Neural crest cell (in vitro differentiated cells): Measurements from ENCODE around the gene CDH18. TPM values are rescaled to one million over a fixed set of nuclear protein-coding genes. Genes with fewer than 3 reads are reported as not detected.

Experiments
- DNase-seq: peaks from one replicate; pipeline ENCODE4 v3.0.0; 2021; ENCODE audit warnings: low read depth, mixed read lengths, low spot score
- H3K27ac Mint-ChIP-seq: one replicate; pipeline ENCODE4 v1.8.0; 2021; ENCODE audit warnings: mild to moderate bottlenecking, mixed read lengths; ENCODE audit not compliant: unreplicated experiment
- H3K27me3 Mint-ChIP-seq: 2 replicates; pipeline ENCODE4 v1.8.0; 2021; ENCODE audit warnings: low read depth, mild to moderate bottlenecking, mixed read lengths
- H3K36me3 Mint-ChIP-seq: 2 replicates; pipeline ENCODE4 v1.8.0; 2021; ENCODE audit warnings: low read depth, mild to moderate bottlenecking, mixed read lengths
- H3K4me1 Mint-ChIP-seq: 2 replicates; pipeline ENCODE4 v1.8.0; 2021; ENCODE audit warnings: mixed read lengths
- H3K4me3 Mint-ChIP-seq: one replicate; pipeline ENCODE4 v1.8.0; 2021; ENCODE audit warnings: mild to moderate bottlenecking, mixed read lengths
- H3K9me3 Mint-ChIP-seq: 2 replicates; pipeline ENCODE4 v1.8.0; 2021; ENCODE audit warnings: mixed read lengths
- total RNA-seq: library from RNA; stranded (reverse); gene quantifications from 2 replicates; pipeline ENCODE4 v1.2.1, GENCODE V29; 2021
- TF ChIP-seq, protein P1 (sequence below): fragments of 200-600 bp; sonication (generic); conservative IDR thresholded peaks from 2 replicates; pipeline ENCODE4 v1.5.0; 2021; ENCODE audit warnings: antibody characterized with exemption, mild to moderate bottlenecking

CDH18 gene
- total RNA-seq, 1 donor from 2014 or later = 2.2 TPM

DNA sequence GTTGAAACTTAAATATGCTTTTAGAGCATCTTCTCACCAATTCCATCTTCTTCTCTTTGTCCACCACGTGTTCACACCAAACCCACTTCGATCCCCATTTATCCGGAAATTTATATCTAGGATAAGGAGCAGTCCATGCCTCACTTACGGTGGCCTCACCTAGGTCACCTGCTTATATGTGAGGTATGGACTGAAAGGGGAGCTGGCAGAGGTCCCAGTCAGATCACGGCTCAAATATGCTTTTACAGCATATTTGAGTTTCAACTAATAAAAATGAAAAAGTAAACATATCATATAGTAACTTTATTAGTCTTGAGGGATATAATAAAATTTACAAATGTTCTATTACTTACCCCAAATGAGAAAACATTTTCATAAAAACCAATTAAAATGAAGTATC is 508.4 kb downstream of the CDH18 start:
- H3K9me3 Mint-ChIP-seq = peaks cover 3% of the 10 kb centered on the region
- peaks cover 3% of the 10 kb centered on the region for H3K36me3 Mint-ChIP-seq
- no peak overlapping the region for H3K27ac Mint-ChIP-seq
- DNase-seq = no peak
- no peaks in the 10 kb centered on the region for H3K27me3 Mint-ChIP-seq
- H3K4me1 Mint-ChIP-seq = no peaks in the 10 kb centered on the region
- H3K4me3 Mint-ChIP-seq = no peak overlapping the region
- TF ChIP-seq, protein P1, sequence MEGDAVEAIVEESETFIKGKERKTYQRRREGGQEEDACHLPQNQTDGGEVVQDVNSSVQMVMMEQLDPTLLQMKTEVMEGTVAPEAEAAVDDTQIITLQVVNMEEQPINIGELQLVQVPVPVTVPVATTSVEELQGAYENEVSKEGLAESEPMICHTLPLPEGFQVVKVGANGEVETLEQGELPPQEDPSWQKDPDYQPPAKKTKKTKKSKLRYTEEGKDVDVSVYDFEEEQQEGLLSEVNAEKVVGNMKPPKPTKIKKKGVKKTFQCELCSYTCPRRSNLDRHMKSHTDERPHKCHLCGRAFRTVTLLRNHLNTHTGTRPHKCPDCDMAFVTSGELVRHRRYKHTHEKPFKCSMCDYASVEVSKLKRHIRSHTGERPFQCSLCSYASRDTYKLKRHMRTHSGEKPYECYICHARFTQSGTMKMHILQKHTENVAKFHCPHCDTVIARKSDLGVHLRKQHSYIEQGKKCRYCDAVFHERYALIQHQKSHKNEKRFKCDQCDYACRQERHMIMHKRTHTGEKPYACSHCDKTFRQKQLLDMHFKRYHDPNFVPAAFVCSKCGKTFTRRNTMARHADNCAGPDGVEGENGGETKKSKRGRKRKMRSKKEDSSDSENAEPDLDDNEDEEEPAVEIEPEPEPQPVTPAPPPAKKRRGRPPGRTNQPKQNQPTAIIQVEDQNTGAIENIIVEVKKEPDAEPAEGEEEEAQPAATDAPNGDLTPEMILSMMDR = no peak

DNA sequence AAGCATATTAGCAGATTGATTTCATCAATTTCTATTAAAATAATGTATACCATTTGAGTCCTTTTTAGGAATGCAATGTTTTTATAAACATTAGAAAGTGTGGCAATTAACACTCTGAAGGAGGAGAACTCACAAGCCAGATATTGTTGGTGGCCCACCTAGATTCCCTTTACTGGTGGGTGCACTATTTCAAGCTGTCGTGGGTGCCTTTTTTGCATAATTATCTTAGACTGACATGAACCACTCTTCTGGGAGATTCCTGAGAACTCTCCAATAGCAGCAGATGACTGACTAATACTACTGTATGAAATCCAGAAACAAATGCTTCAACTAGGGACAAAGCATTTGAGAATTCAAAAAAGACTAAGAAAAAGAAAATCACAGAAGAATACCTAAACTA is 526.0 kb downstream of the CDH18 start:
- TF ChIP-seq, protein P1 = no peak
- H3K9me3 Mint-ChIP-seq = peaks cover 2% of the 10 kb centered on the region
- H3K27ac Mint-ChIP-seq = no peak overlapping the region
- H3K27me3 Mint-ChIP-seq = no peaks in the 10 kb centered on the region
- H3K4me3 Mint-ChIP-seq = no peak overlapping the region
- DNase-seq = no peak
- H3K4me1 Mint-ChIP-seq = no peaks in the 10 kb centered on the region
- no peaks in the 10 kb centered on the region for H3K36me3 Mint-ChIP-seq

DNA sequence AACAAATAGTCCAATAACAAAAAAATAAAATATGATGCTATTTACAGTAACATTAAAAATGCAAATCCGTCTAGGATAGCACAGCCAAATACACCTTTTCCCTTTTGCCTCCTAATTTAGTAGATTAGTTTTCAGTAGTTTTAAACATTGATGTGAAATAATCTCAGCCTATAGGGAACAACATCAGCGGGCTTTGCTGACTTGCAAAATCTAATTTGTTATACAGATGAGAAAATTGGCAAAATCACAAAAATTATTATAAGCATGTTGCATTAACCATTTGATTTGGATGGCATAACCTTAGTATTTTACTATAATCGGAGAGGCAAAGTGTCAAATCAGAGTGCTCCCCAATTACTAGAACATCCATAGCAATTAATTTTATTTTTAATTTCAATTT is 563.5 kb downstream of the CDH18 start:
- Mint-ChIP-seq H3K27ac (no peak overlapping the region), H3K36me3 (no peaks in the 10 kb centered on the region), H3K9me3 (no peaks in the 10 kb centered on the region), H3K27me3 (no peaks in the 10 kb centered on the region), H3K4me3 (no peak overlapping the region), H3K4me1 (no peaks in the 10 kb centered on the region)
- DNase-seq = no peak
- TF ChIP-seq, protein P1 = no peak
